ENCODE measurements around the gene BCL2.

Gene BCL2

DNA sequence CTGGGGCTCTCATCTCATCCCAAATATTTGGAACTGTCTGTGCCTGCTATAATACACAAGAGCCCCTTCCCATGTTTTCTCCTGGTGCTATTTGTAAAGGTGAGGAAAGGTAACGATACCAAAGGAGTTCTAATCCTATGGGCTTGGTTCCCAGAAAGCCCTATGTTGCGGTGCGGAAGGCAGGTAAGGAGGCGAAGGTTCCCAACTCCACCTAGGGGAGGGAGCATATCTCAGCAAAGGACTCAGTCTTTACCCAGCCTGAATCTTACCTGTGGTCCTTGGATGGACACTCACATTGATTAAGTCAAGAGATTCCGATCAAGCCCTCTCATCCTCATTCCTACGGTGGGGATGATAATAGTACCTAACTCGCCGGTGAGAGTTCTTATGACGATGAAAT is 140.1 kb downstream of the BCL2 start:
- no peak for DNase-seq (ENCODE audit: low spot score)

DNA sequence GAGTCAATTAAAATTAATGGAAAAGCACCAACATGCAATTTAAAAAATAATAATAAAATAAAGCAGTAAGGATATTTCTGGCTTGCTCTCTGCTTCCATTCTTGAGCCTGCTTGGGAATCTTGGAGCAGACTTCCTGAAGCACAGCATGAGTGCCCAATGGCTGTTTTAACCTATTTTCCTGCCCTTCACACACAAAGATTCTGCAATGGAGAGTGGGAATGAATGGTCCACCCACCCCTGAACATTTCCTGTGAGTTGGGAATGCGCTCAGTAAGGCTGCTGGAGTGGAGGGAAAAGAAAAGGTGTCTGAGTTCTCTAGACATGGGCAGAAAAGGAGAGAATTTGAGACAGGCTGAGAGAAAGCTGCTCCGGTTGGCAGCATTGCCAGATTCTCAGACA is 140.6 kb downstream of the BCL2 start:
- no peak for DNase-seq (ENCODE audit: low spot score)

DNA sequence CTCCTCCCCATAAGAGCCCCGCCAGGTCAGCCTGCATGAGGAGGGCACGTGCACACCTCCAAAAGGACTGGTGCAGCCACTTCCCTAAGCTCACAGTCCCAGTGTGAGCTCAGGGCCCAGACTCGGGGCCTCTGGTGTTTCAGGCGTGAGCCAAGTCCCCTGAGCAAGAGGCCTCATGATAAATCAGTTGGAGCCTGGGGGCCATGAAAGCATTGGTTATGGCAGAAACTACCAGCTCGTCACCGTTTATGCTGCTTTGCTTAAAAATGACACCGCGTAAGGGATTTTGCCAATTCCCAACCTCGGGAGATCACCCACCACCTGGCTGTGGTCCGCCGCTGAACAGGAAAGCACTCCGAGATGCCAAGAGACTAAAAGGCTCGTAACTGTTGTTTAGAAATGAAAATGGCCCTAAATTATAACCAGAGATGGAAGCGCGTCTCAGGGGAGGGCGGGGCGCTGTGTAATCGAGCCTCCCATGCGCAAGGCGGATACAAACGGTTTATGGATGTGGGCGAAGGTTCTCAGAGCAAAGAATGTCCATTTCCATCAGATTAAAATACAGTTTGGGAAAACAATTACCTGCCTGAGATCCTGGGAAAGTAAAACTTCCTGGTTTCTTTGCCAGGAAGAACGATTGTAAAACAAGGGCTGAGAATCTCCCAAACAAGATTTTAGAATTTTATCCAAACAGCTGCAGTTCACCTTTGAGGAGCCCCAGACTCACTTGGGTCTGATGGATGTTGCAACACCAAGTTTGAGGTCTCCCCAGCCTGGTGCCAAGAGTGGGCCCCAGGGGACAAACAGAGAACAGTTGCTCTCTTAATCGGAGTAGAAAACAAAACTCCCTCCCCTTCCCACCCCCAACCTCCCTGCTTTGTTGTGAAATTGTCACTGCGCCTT is 141.4 kb downstream of the BCL2 start:
- DNase-seq (ENCODE audit: low spot score): no peak

- DNase-seq (ENCODE audit: low spot score): no peak
Observed at GRCh38 chr18:63177259-63177658, 142.3 kb downstream of the BCL2 start.

DNA sequence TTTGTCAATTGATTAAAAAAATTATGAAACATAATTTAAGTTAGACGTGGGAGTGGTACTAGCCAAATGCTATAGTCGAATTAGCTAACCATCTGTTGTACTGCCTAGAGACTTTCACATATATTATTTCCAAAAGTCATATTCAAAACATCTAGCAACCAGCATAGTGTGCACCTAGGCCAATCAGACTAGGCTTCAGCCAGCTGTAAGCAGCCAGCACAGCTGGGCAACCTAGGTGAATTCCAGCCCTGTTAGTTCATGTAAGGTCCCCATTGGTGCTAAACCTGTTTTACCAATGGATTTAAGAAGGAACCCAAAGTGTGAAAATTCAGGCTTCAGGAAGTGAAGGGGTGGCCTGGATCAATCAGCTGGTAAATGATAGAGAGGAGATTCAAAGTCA is 144.3 kb downstream of the BCL2 start:
- DNase-seq (ENCODE audit: low spot score): no peak

DNA sequence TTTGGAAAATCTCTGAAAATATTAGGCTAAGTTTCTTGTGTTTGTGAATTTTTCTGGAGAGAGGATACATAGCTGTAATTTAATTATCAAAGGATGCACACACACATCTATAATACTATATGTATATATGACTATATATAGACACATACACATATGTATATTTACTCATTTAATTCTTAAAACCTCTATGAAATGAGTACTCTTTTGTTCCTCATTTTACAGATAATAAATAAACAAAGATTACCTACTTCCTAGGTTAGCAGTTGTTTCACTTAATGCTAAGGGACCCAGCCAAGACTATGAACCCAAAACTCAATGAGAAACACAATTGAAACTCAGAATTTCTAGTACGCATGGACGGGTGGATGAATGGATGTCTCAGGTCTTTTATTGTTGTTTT is 145.6 kb downstream of the BCL2 start:
- no peak for DNase-seq (ENCODE audit: low spot score)

DNA sequence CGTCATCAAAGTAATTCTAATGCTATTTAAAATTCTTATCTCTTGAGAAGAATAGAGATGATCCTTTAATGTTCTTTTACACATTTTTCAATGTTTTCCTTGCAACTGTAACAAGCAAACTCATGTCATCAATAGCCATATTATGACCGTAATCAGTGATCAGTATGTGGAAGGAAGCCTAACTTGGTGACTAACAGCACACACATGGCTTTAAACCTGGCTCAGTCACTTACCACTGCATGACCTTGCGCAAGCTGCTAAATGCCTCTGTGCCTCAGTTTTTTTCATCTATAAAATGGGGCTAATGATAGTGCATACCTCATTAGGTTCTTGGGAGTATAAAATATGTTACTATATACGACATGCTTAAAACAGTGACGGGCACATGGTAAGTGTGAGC is 149.7 kb downstream of the BCL2 start:
- no peak for DNase-seq (ENCODE audit: low spot score)

GRCh38 chr18:63168287-63168686 is 151.3 kb downstream of the BCL2 start:
- no peak for DNase-seq (ENCODE audit: low spot score)

DNA sequence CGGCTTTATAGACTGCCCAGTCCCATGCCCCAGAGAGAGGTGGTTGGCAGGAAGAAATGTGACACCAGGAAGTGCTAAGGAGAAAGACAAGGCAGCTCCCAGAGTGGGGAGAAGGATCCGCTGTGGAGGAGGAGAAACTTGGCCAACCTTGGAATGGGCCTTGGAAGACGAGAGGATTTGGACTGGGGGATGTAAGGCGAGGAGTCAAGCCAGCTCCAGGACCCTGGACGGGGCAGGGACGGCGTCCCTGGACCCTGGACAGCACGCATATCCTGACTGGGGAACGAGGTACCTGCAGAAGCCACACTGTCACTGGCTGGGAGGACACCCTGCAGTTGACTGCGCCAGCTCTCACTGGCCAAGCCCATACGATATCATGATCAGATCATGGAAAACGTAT is 153.4 kb downstream of the BCL2 start:
- no peak for DNase-seq (ENCODE audit: low spot score)

DNA sequence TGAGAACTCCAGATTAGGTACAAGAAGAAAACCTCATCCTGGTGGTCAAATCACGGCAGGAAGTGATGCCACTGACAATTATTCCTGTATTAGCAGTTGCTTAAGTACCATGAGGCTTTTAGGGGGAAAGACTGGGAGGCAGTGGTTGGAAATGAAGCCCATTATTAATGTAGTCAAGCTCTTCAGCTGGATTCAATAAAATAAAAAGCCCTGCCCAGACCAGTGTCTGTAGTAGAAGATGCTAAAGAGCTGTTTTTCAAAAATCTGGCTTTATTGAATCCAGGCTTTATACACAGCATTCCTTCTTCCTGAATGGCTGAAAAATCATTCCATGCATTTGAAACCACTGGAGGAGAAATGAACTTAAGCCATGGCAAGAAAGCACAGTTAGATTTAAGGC is 155.2 kb downstream of the BCL2 start:
- DNase-seq (ENCODE audit: low spot score): no peak

GRCh38 chr18:63162271-63163014 is 157.1 kb downstream of the BCL2 start:
- DNase-seq (ENCODE audit: low spot score): peak; percentile 40

GRCh38 chr18:63161761-63162195 is 157.8 kb downstream of the BCL2 start:
- DNase-seq (ENCODE audit: low spot score): peak; percentile 93

- DNase-seq (ENCODE audit: low spot score): peak; percentile 83
Observed at GRCh38 chr18:63161032-63161760, 158.4 kb downstream of the BCL2 start.

DNA sequence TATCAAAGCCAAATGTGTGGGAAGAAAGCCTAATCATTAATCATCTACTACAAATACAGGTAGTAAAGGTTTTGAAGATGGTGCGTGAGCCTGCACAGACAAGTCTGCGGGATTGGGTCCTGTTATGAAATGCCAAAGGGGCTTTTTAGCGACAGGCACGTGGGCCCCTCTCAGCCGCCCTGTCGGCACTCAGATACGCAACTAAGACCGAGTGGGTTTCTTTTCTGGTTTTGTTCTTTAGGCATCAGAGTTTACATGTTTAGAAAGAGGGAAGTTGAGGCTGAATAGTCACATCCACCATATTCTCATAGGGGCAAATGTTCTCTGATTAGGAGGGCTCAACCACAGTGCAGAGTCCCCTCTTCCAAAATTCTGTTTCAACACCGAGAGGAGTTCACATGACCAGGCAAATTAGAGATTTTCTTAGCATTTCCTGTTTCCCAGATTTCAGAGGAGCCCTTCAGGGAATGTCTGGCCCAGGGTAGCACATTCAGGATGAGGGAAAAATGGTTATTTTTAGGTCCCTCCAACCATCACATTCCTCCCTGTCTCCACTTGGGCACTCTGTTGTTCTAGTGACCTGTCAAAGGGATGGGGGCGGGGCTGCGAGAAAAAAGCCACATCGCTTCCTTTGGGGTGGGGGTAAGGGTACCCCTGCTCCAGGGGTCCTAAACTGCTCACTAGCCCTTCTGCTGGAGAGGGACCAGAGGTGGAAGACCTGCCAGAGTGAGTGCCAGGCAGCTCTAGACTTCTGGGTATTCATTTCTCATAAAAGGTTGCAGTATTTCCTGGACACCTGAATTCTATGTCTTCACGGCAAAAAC is 159.2 kb downstream of the BCL2 start:
- DNase-seq (ENCODE audit: low spot score): peak; percentile 30

GRCh38 chr18:63159590-63159989 is 160.0 kb downstream of the BCL2 start:
- DNase-seq (ENCODE audit: low spot score): no peak

GRCh38 chr18:63158676-63159291 is 160.8 kb downstream of the BCL2 start:
- DNase-seq (ENCODE audit: low spot score): peak; percentile 56

- no peak for DNase-seq (ENCODE audit: low spot score)
Observed at GRCh38 chr18:63158012-63158631, 161.4 kb downstream of the BCL2 start.

DNA sequence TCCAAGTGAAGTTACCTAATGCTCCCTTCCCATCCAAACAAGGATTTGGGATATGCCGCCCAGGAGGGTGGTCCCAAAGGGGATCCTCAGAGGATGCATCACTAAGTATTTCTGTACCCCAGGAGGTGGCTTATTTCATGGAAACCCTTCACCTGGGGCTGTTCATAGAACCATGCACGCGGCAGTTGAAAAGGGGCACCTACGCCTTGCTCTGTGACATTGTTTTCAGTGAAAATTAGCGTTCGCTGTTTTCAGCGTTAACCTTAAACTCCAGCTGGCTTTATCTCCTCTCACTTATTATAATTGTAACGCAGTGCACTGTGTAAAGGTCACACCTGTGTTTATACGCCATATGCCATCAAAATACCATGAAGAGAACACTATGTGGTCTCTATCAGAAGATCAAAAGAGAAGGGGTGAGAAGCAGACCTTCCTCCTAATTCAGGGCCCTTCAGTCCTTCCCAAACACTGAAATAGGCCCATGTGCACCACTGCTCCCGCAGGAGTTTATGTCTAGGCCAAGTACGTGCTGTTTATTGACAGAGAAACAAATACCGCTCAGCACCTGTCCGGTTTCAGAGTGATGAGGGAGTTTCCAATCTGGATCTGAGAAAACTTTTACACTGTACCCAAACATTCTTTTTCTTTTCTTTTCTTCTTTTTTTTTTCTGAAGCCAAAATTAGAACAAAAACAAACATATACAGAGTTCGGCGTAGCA is 162.1 kb downstream of the BCL2 start:
- peak; percentile 68 for DNase-seq (ENCODE audit: low spot score)

- no peak for DNase-seq (ENCODE audit: low spot score)
Observed at GRCh38 chr18:63155910-63156773, 163.4 kb downstream of the BCL2 start.
